ENCODE results near the gene NKAIN1.
A peak's percentile ranks its signal among the peaks of the same experiment; 100 is the strongest.
"Not testable (repeated sequence)": the region's sequence is repeated elsewhere in the genome, so short reads cannot be mapped to it uniquely, and the experiment has no call there.

The NKAIN1 gene

DNA sequence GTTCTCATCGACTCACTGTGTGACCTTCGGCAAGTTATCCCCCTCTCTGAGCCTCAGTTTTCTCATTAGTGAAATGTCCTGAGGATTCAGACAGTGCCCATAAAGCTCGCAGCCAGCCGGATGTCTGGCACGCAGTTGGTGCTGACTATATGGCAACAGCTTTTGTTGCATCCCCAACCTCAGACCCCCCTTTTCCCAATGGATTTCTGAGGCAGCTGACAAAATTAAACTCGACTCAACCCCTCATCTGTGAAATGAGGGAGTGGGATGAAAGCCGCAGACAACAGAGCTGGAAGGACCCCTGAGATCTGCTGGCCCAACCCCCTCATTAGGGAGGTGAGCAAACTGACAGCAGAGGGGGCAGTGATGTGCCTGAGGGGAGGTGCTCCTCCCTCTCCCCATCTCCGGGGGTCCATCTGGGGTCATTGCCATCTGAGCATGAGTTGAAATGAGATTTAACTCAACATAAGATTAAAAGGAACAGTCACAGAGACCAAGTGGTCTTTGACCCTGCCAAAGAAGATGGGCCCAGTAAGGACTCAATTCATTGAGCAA is 40.4 kb downstream of the NKAIN1 start:
- Histone ChIP-seq H4K5ac (ENCODE audit: low read length) (no peak overlapping the region), H3K79me2 (ENCODE audit: control insufficient read depth, insufficient read depth, low read length) (no peaks in the 10 kb centered on the region), H3K4me2 (ENCODE audit: low read length) (no peak overlapping the region), H3K4me3 (ENCODE audit: low read length) (no peak overlapping the region), H3K36me3 (ENCODE audit: control insufficient read depth, insufficient read depth, low read length) (no peaks in the 10 kb centered on the region), H3K56ac (ENCODE audit: low read length) (no peak overlapping the region), H2BK120ac (ENCODE audit: low read depth, low read length) (no peak overlapping the region), H3K9ac (ENCODE audit: low read length) (no peak overlapping the region), H3K79me1 (ENCODE audit: low read length) (no peaks in the 10 kb centered on the region), H4K8ac (ENCODE audit: low read depth, low read length) (no peak overlapping the region), H3K18ac (ENCODE audit: low read length) (no peak overlapping the region), H3K4me1 (ENCODE audit: control insufficient read depth, low read depth, low read length) (peaks cover 3% of the 10 kb centered on the region), H3K23ac (ENCODE audit: low read length) (no peak overlapping the region), H3K4ac (ENCODE audit: low read depth, low read length) (no peak overlapping the region), H3K27ac (ENCODE audit: low read depth, low read length) (no peak overlapping the region), H2BK5ac (ENCODE audit: low read length) (no peak overlapping the region), H2AK5ac (ENCODE audit: low read length) (no peak overlapping the region), H3K27me3 (ENCODE audit: insufficient read depth, low read length, poor library complexity) (no peaks in the 10 kb centered on the region), H2BK15ac (replicated peaks; ENCODE audit: low read depth) (no peak overlapping the region)
- no peak for DNase-seq
- no CpG with 5 or more reads among the region's 8 CpGs for WGBS (ENCODE audit: extremely low coverage, insufficient coverage, low lambda C conversion rate)

DNA sequence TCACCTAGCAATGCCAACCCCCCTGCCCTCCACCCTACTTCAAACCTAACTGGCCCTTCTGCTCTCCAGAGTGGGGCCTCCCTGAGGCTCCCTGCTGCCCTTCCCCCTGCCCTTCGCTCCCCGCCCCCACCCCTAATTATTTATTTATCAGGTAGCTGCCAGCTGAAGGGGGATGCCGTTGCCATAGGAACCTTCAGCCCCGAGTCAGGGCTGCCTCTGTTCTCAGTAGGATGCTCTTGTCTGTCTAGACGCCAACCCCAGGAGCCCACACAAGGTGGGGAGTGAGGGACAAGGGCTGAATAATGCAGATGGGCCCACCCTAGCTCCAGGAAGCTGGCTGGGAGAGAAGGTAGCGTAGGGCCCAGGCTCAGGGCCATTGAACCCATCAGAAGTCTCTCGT is 41.1 kb downstream of the NKAIN1 start:
- Histone ChIP-seq H3K36me3 (ENCODE audit: control insufficient read depth, insufficient read depth, low read length) (no peaks in the 10 kb centered on the region), H3K9ac (ENCODE audit: low read length) (no peak overlapping the region), H3K79me1 (ENCODE audit: low read length) (no peaks in the 10 kb centered on the region), H3K4me1 (ENCODE audit: control insufficient read depth, low read depth, low read length) (peaks cover 3% of the 10 kb centered on the region), H3K4me3 (ENCODE audit: low read length) (no peak overlapping the region), H2AK5ac (ENCODE audit: low read length) (no peak overlapping the region), H2BK15ac (replicated peaks; ENCODE audit: low read depth) (no peak overlapping the region), H3K23ac (ENCODE audit: low read length) (peak overlapping the region; percentile 45), H3K18ac (ENCODE audit: low read length) (no peak overlapping the region), H2BK120ac (ENCODE audit: low read depth, low read length) (no peak overlapping the region), H3K27ac (ENCODE audit: low read depth, low read length) (no peak overlapping the region), H3K79me2 (ENCODE audit: control insufficient read depth, insufficient read depth, low read length) (no peaks in the 10 kb centered on the region), H4K5ac (ENCODE audit: low read length) (no peak overlapping the region), H3K4me2 (ENCODE audit: low read length) (no peak overlapping the region), H2BK5ac (ENCODE audit: low read length) (no peak overlapping the region), H3K27me3 (ENCODE audit: insufficient read depth, low read length, poor library complexity) (no peaks in the 10 kb centered on the region), H3K56ac (ENCODE audit: low read length) (no peak overlapping the region), H4K8ac (ENCODE audit: low read depth, low read length) (no peak overlapping the region), H3K4ac (ENCODE audit: low read depth, low read length) (no peak overlapping the region)
- no CpG with 5 or more reads among the region's 7 CpGs for WGBS (ENCODE audit: extremely low coverage, insufficient coverage, low lambda C conversion rate)
- peak; percentile 41 for DNase-seq

DNA sequence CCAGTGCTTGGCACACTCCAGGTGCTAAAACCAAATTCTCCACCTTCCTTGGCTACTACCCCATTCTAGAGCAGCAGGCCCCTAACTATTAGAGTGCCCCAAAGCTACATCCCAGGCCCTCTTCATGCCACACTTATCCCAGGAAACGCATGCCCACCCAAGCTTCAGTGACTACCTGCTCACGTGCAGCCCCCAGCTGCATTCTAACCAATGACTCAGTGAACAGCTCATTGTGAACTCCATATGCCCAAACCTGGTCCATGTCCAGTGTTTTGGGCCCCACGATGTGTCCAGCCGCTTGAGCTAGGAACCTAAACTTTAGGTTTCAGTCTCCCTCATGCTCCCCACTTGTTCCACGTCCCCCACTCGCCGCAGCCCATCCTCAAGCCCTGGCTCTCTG is 41.5 kb downstream of the NKAIN1 start:
- no peaks in the 10 kb centered on the region for H3K36me3 ChIP-seq (ENCODE audit: control insufficient read depth, insufficient read depth, low read length)
- H4K5ac ChIP-seq (ENCODE audit: low read length): no peak overlapping the region
- no peak overlapping the region for H3K18ac ChIP-seq (ENCODE audit: low read length)
- no peaks in the 10 kb centered on the region for H3K79me2 ChIP-seq (ENCODE audit: control insufficient read depth, insufficient read depth, low read length)
- H3K23ac ChIP-seq (ENCODE audit: low read length): peak overlapping the region; percentile 45
- no peak overlapping the region for H3K4me2 ChIP-seq (ENCODE audit: low read length)
- H3K4me1 ChIP-seq (ENCODE audit: control insufficient read depth, low read depth, low read length): peaks cover 3% of the 10 kb centered on the region
- H2AK5ac ChIP-seq (ENCODE audit: low read length): no peak overlapping the region
- H3K79me1 ChIP-seq (ENCODE audit: low read length): no peaks in the 10 kb centered on the region
- H3K56ac ChIP-seq (ENCODE audit: low read length): no peak overlapping the region
- no peak overlapping the region for H2BK5ac ChIP-seq (ENCODE audit: low read length)
- no peak overlapping the region for H2BK120ac ChIP-seq (ENCODE audit: low read depth, low read length)
- no peak overlapping the region for H3K4ac ChIP-seq (ENCODE audit: low read depth, low read length)
- WGBS (ENCODE audit: extremely low coverage, insufficient coverage, low lambda C conversion rate): no CpG with 5 or more reads among the region's 7 CpGs
- no peak overlapping the region for H2BK15ac ChIP-seq (replicated peaks; ENCODE audit: low read depth)
- H3K4me3 ChIP-seq (ENCODE audit: low read length): no peak overlapping the region
- no peak overlapping the region for H3K27ac ChIP-seq (ENCODE audit: low read depth, low read length)
- no peak overlapping the region for H3K9ac ChIP-seq (ENCODE audit: low read length)
- no peak overlapping the region for H4K8ac ChIP-seq (ENCODE audit: low read depth, low read length)
- H3K27me3 ChIP-seq (ENCODE audit: insufficient read depth, low read length, poor library complexity): no peaks in the 10 kb centered on the region
- DNase-seq: no peak

DNA sequence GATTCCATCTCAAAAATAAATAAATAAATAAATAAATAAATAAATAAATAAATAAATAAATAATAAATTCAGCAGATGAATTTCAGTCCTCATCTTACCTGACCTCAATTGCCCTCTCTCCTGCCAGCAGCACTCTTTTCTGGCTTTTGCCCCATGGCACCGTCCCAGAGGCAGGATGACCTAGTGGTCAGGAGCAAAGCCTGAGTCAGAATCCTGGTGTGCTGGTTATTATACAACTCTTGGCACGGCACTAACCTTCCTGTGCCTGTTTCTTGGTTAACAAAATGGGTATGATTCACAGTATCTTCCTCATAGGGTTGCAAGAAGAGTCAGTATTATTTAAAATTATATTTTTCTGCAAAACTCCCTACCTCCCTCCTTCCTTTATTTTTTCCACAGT is 43.0 kb downstream of the NKAIN1 start:
- Histone ChIP-seq H3K4me2 (ENCODE audit: low read length) (no peak overlapping the region), H3K27me3 (ENCODE audit: insufficient read depth, low read length, poor library complexity) (no peaks in the 10 kb centered on the region), H3K4me1 (ENCODE audit: control insufficient read depth, low read depth, low read length) (peaks cover 3% of the 10 kb centered on the region), H4K8ac (ENCODE audit: low read depth, low read length) (no peak overlapping the region), H2BK120ac (ENCODE audit: low read depth, low read length) (no peak overlapping the region), H3K18ac (ENCODE audit: low read length) (no peak overlapping the region), H3K36me3 (ENCODE audit: control insufficient read depth, insufficient read depth, low read length) (no peaks in the 10 kb centered on the region), H2BK15ac (replicated peaks; ENCODE audit: low read depth) (no peak overlapping the region), H3K4me3 (ENCODE audit: low read length) (no peak overlapping the region), H3K56ac (ENCODE audit: low read length) (no peak overlapping the region), H3K79me1 (ENCODE audit: low read length) (no peaks in the 10 kb centered on the region), H3K4ac (ENCODE audit: low read depth, low read length) (no peak overlapping the region), H2AK5ac (ENCODE audit: low read length) (no peak overlapping the region), H3K9ac (ENCODE audit: low read length) (no peak overlapping the region), H3K23ac (ENCODE audit: low read length) (no peak overlapping the region), H2BK5ac (ENCODE audit: low read length) (no peak overlapping the region), H3K27ac (ENCODE audit: low read depth, low read length) (no peak overlapping the region), H3K79me2 (ENCODE audit: control insufficient read depth, insufficient read depth, low read length) (no peaks in the 10 kb centered on the region), H4K5ac (ENCODE audit: low read length) (no peak overlapping the region)
- WGBS (ENCODE audit: extremely low coverage, insufficient coverage, low lambda C conversion rate): no CpG with 5 or more reads among the region's 2 CpGs
- no peak for DNase-seq

DNA sequence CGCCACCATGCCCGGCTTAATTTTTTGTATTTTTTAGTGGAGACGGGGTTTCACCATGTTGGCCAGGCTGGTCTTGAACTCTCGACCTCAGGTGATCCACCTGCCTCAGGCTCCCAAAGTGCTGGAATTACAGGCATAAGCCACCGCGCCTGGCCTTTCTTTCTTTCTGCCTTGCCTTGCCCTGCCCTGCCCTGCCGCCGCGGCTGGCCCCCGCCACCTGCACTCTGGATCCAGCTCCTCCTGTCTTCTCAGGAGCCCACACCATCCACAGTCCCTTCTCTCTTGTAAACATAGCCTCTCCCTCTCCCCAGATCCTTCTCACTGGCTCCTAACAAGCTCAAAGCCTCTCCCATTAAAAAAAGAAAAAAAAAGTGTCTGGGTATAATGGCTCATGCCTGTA is 44.4 kb downstream of the NKAIN1 start:
- H3K23ac ChIP-seq (ENCODE audit: low read length); H2AK5ac ChIP-seq (ENCODE audit: low read length); H3K18ac ChIP-seq (ENCODE audit: low read length); H4K8ac ChIP-seq (ENCODE audit: low read depth, low read length); H3K4me1 ChIP-seq (ENCODE audit: control insufficient read depth, low read depth, low read length); H3K56ac ChIP-seq (ENCODE audit: low read length); H3K4me2 ChIP-seq (ENCODE audit: low read length); H3K79me2 ChIP-seq (ENCODE audit: control insufficient read depth, insufficient read depth, low read length); H3K79me1 ChIP-seq (ENCODE audit: low read length); H3K4ac ChIP-seq (ENCODE audit: low read depth, low read length); H3K27ac ChIP-seq (ENCODE audit: low read depth, low read length); H3K4me3 ChIP-seq (ENCODE audit: low read length); H4K5ac ChIP-seq (ENCODE audit: low read length); H2BK15ac ChIP-seq (replicated peaks; ENCODE audit: low read depth); H3K36me3 ChIP-seq (ENCODE audit: control insufficient read depth, insufficient read depth, low read length); H3K9ac ChIP-seq (ENCODE audit: low read length); H2BK120ac ChIP-seq (ENCODE audit: low read depth, low read length); H3K27me3 ChIP-seq (ENCODE audit: insufficient read depth, low read length, poor library complexity); DNase-seq; H2BK5ac ChIP-seq (ENCODE audit: low read length): not testable (repeated sequence)
- no CpG with 5 or more reads among the region's 10 CpGs for WGBS (ENCODE audit: extremely low coverage, insufficient coverage, low lambda C conversion rate)

DNA sequence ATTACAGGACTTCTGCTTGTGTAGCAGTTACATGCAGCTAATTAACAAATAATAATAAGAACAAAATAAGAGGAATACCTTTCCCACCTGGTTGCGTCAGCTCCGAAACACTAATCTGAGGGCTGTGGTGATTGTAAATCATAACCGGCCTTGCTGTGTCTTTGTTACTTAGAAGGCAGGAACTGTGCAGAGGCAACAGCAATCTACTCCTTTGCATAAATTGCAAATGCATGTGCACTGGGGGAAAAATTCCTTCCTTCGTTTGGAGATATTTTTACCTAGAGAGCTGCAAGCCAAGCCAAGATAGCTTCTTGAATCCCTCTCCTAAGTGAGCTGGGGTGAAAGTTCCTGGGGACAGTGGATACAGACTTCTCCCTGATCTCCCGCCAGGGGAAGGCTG is 46.0 kb downstream of the NKAIN1 start:
- Histone ChIP-seq H3K56ac (ENCODE audit: low read length) (no peak overlapping the region), H4K8ac (ENCODE audit: low read depth, low read length) (no peak overlapping the region), H3K23ac (ENCODE audit: low read length) (no peak overlapping the region), H2BK120ac (ENCODE audit: low read depth, low read length) (no peak overlapping the region), H2BK15ac (replicated peaks; ENCODE audit: low read depth) (no peak overlapping the region), H3K79me1 (ENCODE audit: low read length) (no peaks in the 10 kb centered on the region), H3K18ac (ENCODE audit: low read length) (no peak overlapping the region), H2BK5ac (ENCODE audit: low read length) (no peak overlapping the region), H3K27me3 (ENCODE audit: insufficient read depth, low read length, poor library complexity) (no peaks in the 10 kb centered on the region), H2AK5ac (ENCODE audit: low read length) (no peak overlapping the region), H3K79me2 (ENCODE audit: control insufficient read depth, insufficient read depth, low read length) (no peaks in the 10 kb centered on the region), H3K9ac (ENCODE audit: low read length) (no peak overlapping the region), H3K27ac (ENCODE audit: low read depth, low read length) (no peak overlapping the region), H3K4me2 (ENCODE audit: low read length) (no peak overlapping the region), H3K36me3 (ENCODE audit: control insufficient read depth, insufficient read depth, low read length) (no peaks in the 10 kb centered on the region), H3K4ac (ENCODE audit: low read depth, low read length) (no peak overlapping the region), H3K4me1 (ENCODE audit: control insufficient read depth, low read depth, low read length) (peaks cover under 1% of the 10 kb centered on the region), H4K5ac (ENCODE audit: low read length) (no peak overlapping the region), H3K4me3 (ENCODE audit: low read length) (no peak overlapping the region)
- WGBS (ENCODE audit: extremely low coverage, insufficient coverage, low lambda C conversion rate): no CpG with 5 or more reads among the region's 5 CpGs
- no peak for DNase-seq
